Raji (cell line): ENCODE measurements around the gene PATJ.

Experiments used
- POLR2A ChIP-seq: IDR thresholded peaks from 2 replicates; pipeline ENCODE4 v1.6.1; 2011; ENCODE audit warnings: low read depth, low read length, control low read depth; ENCODE audit not compliant: insufficient read depth

Gene PATJ

DNA sequence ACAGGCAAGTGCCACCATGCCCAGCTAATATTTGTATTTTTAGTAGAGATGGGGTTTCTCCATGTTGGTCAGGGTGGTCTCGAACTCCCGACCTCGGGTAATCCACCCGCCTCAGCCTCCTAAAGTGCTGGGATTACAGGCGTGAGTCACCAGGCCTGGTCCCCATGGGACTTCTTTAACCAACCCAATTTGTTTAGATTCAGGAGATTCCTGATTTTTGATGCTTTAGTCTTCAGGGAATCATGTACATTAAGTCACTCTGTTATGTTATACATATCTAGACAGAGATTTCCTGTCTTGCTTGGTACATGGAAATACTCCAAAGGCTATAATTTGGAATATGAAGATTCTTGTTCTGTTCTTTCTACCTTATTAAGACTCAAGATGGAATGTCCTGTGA lies 250.0 kb downstream of the PATJ start:
- no peak for TF ChIP-seq POLR2A

GRCh38 chr1:61993331-61993961 lies 251.2 kb downstream of the PATJ start:
- TF ChIP-seq POLR2A: no peak

DNA sequence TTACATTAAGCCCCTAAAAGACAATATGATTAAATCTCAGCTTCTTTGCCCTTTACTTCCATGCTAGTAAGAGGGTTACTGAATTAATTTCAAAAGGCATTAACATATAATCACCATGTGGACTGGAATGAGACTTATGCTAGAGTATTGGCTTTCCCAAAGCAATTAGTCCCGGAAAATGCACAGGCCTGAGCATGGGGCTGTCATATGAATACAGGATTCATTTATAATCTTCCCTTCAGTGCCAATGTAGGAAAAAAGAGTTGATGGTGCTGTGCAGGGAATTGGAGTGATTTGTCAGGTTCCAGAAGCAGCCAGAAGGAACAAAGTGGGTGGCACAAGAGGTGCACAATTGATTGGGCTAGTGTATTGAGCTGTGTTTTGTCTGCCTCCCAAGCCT lies 253.4 kb downstream of the PATJ start:
- TF ChIP-seq POLR2A: no peak

DNA sequence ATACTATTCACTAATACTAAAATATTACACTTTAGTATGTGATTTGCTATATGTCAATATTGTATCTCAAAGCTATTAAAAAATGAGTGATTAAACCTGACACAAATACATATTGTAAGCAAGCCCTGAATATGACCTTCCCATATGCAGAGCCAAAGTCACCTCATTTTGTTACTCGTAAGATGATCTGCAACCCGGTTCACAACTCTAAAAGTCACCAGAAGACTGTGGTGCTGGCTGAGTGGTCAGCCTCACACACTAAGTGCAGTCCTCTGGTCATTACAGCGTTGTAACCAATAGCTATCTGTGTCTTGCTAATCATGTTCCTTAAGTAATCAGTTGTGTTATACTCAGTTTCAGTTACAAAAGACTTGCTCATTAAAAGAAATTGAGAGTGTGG lies 254.8 kb downstream of the PATJ start:
- TF ChIP-seq POLR2A: no peak

- no peak for TF ChIP-seq POLR2A
These were observed 261.5 kb downstream of the PATJ start for GRCh38 chr1:62003777-62004176.

- no peak for TF ChIP-seq POLR2A
These were observed 264.4 kb downstream of the PATJ start for GRCh38 chr1:62006690-62007089.

GRCh38 chr1:62011006-62011405 lies 268.7 kb downstream of the PATJ start:
- no peak for TF ChIP-seq POLR2A

- no peak for TF ChIP-seq POLR2A
These were observed 269.8 kb downstream of the PATJ start for GRCh38 chr1:62012095-62012494.

GRCh38 chr1:62012836-62013235 lies 270.6 kb downstream of the PATJ start:
- TF ChIP-seq POLR2A: no peak

- no peak for TF ChIP-seq POLR2A
These were observed 271.0 kb downstream of the PATJ start for GRCh38 chr1:62013264-62013663.

DNA sequence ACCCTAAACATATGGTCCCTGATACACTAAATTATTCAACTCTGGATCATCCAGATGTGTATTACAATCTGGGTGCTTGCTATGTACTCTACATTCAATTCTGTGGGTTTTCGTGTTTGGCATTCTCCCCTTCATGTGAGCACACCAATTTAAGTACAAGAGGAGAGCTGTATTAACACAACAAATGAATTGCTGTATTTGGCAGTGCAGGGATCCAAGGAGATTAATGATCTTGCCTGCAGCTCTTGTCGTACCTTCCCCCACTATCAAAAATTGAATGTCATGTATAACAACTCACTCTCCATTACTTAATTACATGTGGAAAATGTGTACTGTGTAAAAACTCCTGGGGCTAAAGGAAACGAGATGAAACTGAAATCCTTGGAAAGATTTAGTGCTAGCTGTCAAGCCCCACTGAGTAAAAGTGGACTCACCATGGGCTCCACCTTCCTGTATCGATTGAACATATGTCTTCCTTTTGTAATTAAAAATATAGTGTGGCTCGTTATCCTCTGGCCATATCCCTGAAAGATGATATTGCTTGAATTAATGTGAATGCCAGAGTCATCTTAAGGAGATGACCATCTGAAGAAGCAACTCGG lies 280.2 kb downstream of the PATJ start:
- no peak for TF ChIP-seq POLR2A

GRCh38 chr1:62024690-62025089 lies 282.4 kb downstream of the PATJ start:
- TF ChIP-seq POLR2A: no peak

DNA sequence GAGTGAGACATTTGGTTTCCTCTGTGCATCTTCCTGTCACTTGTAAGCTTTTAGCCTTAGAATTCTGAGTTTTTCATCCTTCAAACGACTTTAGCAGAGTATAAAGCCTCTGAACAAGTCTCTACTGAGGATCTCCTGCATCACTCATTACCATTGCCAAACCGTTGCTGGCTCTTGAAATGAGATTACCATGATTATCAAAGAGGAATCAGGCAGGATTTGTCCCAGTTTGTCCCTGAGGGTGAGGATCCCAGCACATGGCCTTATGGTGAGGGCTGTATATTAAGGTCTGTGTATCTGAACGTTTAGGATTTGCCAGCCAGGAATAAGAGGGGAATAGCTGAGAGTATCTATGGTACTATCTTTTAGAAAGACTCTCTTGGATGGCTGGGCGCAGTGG lies 282.9 kb downstream of the PATJ start:
- no peak for TF ChIP-seq POLR2A

GRCh38 chr1:62025892-62026291 lies 283.6 kb downstream of the PATJ start:
- no peak for TF ChIP-seq POLR2A

DNA sequence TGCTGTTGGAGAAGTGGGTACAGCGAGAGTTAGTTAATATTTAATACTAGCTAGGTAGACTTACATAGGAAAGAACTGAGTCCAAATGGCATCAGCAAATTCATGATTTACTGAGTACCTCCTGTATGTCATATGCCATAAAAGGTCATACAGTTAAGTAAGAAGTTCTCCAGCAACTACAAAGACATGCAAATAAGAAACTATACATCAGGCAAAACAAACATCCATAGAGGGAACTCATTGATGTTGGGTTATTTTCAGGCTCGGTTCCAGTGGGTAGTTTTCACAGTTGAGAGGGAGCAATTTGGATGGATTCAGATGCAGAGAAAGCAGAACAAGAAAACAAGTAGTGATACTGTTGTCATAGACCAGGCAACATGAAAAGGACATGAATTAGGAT lies 287.4 kb downstream of the PATJ start:
- no peak for TF ChIP-seq POLR2A

GRCh38 chr1:62034790-62035189 lies 292.5 kb downstream of the PATJ start:
- no peak for TF ChIP-seq POLR2A

DNA sequence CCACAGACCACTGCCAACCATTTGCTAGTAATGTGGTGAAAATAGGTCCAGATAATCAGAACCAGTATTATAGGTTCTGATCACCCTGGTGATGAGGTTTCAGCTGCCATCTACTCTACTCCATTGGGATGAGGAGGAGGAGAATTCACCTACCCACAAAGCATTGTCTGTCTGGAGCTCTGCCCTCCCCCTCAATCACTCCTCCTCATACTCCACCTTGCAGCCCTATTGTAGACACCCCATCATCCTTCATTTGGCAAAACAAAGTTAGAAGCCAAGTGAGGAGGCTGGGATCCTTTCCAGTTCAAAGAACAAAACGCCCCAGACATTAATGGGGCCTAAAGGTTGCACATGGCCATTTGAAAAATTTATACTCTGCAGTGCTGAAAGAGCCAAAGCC lies 295.0 kb downstream of the PATJ start:
- TF ChIP-seq POLR2A: no peak
